Astrocyte of the hippocampus (primary cell): Measurements from ENCODE around the gene RBBP8.
"Not testable (repeated sequence)": the region's sequence is repeated elsewhere in the genome, so short reads cannot be mapped to it uniquely, and the experiment has no call there.

Experiments
- DNase-seq: peaks from one replicate; pipeline ENCODE4 v3.0.0; 2011; ENCODE audit warnings: low read depth, low spot score

Gene RBBP8

DNA sequence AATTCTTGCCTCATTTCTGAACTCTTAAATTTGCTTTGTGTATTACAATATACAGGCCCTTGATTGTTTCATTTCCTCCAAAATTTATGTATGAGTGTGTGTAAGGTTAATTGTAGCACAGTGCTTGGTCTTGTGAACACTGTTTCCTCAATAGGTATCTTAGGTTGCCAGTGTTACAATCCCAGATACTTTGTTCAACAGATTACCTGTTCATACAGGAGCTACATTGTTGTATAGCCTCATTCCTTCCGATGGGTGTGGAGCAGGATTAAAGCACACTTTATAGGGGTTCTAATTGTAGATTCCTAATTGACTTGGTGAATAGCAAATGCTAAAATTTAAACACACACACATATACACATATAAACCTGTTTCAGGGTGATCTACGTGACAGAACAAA is 10.7 kb downstream of the RBBP8 start:
- no peak for DNase-seq

DNA sequence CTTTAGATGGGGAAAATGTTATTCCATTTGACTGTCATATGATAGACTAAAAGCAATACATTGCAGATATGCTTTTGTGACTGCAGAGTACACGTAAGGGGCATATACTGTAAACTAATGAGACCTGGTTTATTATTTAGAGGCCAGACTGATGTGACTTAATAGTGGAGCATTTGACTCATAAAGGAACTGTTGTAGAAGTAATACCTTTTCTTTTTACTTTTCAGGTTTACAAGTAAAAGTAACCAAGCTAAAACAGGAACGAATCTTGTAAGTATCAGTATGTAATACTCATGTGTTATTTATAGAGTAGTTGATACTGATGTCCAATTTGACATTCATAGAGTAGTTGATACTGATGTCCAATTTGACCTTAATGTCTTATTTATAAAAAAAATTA is 13.1 kb downstream of the RBBP8 start:
- no peak for DNase-seq

DNA sequence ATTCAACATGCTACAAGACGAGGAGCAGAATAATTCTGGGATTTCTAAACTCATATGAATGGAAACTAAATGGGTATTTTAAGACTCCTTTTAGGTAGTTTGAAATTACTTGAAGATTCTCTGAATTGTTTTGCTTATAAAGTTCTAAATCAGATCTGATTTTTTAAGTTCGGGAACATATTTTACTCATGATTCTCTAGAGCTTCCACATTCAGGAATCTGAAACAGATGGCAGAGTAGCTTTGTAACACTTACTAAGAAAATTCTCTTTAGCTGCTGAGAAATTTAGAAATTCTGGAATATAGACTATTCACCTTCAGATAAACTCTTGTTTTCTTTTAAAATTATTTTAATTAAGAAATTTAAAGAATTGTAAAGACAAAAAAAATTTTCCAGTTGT is 13.7 kb downstream of the RBBP8 start:
- no peak for DNase-seq

GRCh38 chr18:22951823-22952222 is 18.7 kb downstream of the RBBP8 start:
- no peak for DNase-seq

DNA sequence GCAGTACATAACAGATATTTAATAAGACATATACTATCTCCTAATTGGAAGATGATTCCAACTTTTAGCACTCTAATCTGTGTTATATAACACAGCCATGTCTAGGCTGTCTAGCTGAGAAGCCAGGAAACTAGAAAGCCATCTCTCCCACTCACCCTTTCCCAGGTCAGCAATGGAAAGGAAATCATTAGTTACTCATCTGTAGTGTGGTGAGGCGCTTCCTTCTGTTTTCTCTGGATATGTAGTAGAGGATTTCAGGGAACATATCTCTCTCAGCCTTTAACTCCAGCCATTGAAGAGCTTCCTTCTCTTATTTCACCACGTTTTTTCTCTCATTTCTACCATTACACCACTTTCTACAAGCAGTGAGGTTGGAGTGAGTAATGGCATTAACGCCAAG is 19.4 kb downstream of the RBBP8 start:
- DNase-seq = no peak

DNA sequence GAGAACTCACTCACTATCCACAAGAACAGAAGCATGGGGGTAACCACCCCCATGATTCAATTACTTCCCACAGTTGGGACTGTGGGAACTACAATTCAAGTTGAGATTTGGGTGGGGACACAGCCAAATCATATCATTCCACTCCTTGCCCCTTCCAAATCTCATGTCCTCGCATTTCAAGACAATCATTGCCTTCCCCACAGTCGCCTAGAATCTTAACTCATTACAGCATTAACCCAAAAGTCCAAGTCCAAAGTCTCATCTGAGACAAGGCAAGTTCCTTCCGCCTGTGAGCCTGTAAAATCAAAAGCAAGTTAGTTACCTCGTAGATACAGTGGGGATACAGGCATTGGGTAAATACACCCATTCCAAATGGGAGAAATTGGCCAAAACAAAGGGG is 20.9 kb downstream of the RBBP8 start:
- DNase-seq = not testable (repeated sequence)

DNA sequence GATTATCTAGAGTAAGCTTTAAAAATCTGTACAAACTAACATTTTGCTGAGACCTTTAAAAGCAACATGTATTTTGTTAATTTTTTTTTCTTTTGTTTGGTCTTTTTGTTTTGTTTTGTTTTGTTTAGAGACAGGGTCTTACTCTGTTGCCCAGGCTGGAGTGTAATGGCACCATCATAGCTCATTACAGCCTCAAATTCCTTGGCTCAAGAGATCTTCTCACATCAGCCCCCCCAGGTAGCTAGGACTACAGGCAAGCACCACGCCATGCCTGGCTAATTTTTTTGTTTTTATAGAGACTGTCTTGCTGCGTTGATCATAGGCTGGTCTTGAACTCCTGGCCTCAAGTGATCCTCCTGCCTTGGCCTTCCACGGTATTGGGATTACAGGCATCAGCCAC is 23.1 kb downstream of the RBBP8 start:
- no peak for DNase-seq

DNA sequence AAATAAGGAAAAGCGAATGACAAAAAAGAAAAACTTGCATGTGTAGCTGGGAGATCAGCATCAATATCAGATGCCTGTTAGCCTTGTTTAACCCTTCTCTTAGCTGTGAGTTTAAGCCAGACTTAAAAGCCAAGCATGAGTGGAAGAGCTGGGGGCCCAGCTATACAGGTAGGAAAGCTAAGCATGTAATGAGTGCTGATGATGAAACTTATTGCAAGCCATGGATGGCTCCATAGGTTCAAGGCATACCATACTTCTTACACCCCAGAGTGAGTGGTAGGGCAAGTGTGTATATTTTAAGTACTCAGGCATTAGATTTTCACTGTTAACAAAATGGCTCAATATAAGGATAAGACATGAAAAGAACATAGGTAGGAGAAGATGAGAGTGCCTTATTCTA is 28.0 kb downstream of the RBBP8 start:
- DNase-seq = no peak

- no peak for DNase-seq
Measured at GRCh38 chr18:22962004-22962403, 28.9 kb downstream of the RBBP8 start.

- no peak for DNase-seq
Measured at GRCh38 chr18:22964116-22964515, 31.0 kb downstream of the RBBP8 start.

DNA sequence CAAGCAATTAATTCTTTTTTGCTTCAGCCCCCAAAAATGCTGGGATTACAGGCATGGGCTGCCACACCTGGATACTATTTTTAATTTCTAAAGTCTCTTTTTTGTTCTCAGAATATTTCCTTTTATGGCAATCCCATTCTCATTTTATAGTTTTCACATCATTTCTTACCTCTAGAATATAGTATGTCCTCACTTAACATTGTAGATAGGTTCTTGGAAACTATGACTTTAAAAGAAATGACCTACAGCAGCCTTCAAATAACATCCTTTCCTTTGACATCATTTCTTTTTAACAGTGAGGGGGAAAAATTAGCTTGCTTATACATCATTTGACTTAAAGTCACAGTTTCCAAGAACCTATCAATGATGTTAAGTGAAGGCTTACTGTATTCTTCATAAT is 31.6 kb downstream of the RBBP8 start:
- DNase-seq = no peak

DNA sequence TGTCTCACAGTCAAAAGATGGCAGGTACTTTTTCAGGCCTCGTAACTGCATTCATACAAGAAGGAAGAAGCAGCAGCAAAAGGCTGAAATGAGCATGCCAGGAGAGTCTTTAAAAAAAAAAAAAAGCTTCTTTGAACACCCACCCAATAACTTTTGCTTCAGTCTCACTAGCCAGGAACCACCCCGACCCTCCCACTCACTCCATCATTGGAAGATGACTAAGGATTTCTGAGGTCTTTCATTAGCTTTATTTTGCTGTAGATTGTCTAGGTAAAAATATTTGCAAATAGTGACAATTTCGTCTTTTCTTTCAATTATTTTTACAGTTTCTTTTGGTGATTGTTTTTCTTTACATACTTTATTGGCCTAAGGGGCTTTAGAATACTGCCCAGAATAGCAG is 37.9 kb downstream of the RBBP8 start:
- no peak for DNase-seq

DNA sequence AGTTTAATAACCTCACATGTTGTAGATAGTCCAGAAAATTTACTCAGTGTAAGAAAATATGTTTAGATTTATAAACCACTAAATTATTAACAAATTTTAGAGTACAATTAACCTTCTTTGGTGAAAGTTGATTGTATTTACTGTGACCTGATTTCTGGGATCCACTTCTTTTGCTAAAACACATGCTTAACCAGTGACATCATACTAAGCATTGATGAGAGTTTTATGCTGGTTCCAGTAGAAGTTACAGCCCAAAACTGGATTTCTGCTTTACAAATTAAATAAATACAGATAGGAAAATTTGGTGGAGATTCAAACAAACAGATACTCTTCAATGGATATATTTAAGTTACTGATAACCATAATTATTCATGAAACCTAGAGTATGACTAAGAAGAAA is 40.9 kb downstream of the RBBP8 start:
- DNase-seq = peak; percentile 7

GRCh38 chr18:22974707-22975106 is 41.6 kb downstream of the RBBP8 start:
- DNase-seq = no peak

DNA sequence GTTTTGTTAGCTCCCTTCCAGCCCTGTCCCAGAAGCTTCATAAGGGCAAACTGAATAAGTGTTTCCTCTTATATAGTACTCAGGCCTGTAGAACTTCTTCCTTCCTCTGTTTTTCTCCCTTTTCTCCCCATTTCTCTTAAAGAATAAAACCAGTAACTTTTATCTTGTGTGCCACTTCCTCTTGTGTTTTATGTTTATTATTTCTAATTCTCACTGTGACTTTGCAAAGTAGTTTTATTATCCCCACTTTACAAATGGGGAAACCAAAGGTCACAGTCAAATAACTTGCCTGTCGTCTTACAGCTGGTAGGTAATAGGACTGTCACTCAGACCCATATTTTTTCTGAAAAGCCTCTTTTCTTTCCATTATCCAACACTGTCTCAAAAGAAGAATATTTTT is 42.4 kb downstream of the RBBP8 start:
- DNase-seq = no peak

- DNase-seq = peak; percentile 87
Measured at GRCh38 chr18:22977847-22978701, 44.9 kb downstream of the RBBP8 start.

DNA sequence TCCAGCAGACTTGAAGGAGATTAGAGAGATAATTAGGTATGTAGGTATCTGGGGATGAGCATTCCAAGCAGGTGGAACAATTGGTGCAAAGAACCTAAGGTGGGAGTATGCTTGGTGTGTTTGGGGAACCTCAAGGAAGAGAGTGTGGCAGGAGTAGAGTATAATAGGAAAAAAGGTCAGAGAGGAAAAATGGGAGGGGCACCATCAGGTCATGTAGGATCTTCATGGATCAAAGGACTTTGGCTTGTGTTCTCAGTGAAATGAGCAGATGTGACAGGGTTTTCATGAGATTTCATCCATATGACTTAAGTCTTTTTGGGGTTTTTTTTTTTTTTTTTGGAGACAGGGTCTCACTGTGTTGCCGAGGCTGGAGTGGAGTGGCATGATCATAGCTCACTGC is 47.3 kb downstream of the RBBP8 start:
- DNase-seq = no peak

GRCh38 chr18:22981274-22982133 is 48.4 kb downstream of the RBBP8 start:
- no peak for DNase-seq

DNA sequence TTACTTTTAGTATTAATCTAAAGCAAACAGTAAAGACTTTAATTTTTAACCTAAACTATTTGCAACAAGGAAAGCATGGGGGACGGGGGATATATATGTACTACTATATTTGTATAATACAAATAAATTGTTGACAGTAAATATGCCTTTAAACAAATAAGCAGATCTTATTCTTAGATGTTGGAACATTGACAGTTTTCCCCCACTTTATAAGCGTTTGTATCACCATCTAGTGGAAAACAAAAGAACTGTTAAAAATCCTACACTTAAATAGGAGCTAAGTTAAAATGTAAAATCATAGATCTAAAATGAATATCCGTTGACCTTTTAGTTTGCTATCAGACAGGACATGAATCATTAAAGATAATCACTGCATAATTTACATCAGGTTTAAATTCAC is 50.0 kb downstream of the RBBP8 start:
- peak; percentile 61 for DNase-seq

DNA sequence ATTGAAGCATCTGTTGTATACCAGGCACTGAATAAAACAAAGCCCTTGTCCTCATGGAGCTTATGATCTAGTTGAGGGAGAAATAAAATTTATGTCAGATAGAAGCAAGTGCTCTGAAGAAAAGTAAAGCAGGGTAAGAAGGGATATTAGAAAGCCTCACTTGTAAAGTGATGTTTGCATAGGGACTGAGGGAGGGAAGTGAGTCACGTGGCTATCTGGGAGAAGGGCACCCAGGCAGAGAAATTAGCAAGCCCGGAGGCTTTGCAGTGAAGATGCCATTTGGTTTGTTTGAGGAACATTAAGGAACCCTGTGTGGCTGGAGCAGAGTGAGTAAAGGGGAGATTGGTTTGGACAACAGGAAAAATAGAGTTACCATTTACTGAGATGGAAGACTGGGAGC is 52.1 kb downstream of the RBBP8 start:
- DNase-seq = peak; percentile 17

GRCh38 chr18:22987547-22988189 is 54.5 kb downstream of the RBBP8 start:
- DNase-seq = no peak

DNA sequence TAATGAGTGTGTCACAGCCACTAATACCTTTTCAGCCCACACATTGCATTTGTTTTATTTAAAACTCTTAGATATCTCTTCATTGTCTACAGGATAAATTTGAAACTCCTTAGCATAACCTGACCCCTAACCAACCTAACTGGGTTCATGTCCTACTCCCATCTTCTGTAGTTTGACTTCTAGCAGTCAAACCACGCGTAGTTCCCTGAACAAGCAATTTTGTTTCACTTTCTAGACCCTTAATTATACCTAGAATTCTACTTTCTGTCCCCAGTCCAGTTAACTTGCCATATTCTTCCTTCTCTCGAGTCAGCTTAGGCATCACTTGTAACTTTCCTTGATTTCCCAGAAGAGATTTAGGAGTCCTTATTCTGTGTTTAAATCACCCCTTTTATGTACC is 55.1 kb downstream of the RBBP8 start:
- DNase-seq = no peak
